Stimulated activated CD8-positive, alpha-beta memory T cell treated with anti-CD3 and anti-CD28 coated beads, Interleukin-4, amount 100 ng/mL, for 24 hours (primary cell): Measurements from ENCODE around the gene TRIM17.

Experiments used
- DNase-seq: peaks from one replicate; pipeline ENCODE4 v3.0.0-alpha.2; 2020; ENCODE audit warnings: low read depth

Gene TRIM17

DNA sequence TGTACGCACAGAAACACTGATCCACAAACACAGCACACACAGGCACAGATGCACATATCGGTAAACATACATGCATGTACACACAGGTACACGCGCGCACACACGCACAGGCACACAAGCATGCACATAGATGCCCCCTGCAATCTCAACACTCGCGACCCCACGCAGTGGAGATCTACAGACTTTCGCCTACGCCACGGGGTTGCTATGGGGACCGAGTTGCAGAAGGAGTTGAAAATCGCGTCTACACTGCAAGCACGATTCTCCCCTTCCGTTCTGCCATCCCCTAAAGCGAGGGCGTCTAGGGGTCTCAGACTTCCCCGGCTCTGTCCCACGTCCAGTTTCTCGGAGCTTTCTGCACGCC, 826 bp downstream of the TRIM17 start:
- no peak for DNase-seq

DNA sequence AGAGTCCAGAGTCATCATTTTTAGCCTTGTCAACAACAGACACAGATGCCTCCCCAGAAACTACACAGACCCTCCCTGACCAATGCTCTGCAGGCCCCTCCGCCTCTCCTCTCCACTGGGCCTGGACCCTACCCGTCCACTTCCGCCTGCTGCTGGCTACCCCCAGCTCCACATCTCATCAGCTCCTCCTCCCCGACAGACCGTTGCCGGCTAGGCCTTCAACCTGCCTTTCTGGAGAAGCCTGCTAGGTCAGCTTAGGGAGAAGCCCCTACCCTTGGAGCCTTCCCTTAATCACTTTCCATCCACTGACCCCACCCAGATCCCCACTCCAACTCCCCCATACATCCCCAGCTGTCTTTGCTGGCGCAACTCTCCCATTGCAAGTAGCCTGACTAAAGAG, 1.4 kb downstream of the TRIM17 start:
- DNase-seq = no peak

DNA sequence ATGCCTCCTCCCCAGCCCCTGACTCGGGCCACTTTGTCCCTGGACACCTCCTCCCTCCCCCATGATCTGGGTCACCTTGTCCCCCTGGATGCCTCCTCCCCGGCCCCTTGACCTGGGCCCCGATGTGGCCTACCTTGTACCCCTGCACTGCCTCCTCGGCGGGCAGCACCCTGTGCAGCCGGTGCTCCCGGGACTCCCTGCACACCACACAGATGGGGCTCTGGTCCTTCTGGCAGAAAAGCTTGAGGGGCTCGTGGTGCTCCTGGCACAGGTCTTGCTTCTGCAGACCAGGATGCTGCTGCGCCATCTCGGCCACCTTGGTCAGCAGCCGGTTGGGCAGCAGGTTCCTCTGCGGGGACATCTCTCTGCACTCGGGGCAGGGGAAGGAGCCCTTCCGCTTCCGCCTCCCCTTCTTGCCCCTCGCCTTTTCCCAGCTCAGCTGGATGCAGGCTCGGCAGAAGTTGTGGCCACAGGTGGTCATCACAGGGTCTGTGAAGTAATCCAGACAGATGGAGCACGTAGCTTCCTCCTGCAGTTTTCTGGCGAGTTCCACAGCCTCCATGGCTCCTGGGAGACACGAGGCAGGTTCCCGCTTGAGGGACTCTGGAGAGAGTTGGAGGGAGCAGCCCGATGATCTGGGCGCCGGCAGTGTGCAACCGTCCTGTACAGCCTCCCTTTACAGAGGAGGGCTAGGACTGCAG, 2.0 kb downstream of the TRIM17 start:
- DNase-seq = no peak

DNA sequence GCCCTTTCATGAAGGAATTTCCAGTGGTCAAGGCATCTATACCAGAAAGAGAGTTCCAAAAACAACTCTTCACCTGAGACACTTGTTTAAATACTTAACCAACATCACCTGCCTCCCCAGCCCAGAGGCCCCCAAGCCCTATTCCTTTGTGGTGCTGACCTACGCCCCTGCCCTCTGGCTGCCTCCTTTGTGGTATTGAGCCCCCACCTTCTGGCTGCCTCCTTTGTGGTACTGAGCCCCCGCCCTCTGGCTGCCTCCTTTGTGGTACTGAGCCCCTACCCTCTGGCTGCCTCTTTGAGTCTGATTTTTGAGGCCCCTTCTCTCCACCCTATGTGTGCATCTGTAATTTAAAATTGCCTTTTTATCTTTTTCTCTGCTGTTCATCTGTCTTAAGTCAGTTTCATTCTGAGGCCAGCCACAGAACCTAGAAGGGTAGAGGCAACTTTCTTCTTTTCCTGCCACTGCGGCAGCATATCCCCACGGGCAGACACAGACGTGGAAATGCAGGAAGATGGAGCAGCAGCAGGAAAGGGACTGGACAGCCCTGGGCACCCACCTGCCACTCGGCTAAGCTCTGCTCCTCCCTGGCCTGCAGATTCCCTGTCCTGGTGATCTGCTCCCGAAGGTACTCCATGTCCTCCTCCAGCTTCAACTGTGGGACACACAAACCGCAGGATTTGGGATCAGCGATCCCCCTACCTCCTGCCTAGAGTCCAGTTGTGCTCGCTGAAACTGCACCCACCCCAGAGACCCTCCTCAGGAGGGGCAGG, 3.2 kb downstream of the TRIM17 start:
- no peak for DNase-seq

DNA sequence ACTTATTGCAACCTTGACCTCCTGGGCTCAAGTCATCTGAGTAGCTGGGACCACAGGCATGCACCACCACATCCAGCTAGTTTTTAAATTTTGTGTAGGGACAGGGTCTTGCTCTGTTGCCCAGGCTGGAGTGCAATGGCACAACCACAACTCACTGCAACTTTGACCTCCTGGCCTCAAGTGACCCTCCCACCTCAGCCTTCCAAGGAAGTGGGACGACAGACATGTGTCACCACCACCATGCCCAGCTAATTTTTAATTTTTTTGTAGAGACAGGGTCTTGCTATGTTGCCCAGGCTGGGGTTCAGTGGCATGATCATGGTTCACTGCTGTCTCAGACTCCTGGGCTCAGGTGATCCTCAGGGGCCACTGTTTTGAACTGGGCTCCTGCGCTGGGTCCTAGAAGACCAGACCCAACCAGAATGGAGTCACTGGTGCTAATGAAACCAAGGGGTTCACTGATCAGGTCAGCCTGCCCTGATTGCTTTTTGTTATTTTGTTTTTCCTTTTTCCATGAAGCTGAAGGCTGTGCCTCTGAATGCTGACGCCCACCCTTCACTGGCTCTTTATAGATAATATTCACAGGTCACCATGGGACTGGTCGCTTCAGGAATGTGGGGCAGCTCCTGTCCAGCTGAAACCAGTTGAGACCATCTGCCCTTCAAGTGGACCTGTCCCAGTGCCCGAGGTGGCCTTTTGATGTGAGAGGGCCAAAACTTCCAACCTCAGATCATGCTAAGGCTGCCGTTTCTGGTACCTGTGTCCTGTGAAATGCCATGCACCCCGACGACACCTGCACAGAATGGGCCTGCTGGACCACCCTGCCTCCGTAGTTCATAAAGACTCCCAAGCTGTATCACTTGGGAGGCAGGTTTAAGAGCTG, 4.9 kb downstream of the TRIM17 start:
- DNase-seq = no peak

DNA sequence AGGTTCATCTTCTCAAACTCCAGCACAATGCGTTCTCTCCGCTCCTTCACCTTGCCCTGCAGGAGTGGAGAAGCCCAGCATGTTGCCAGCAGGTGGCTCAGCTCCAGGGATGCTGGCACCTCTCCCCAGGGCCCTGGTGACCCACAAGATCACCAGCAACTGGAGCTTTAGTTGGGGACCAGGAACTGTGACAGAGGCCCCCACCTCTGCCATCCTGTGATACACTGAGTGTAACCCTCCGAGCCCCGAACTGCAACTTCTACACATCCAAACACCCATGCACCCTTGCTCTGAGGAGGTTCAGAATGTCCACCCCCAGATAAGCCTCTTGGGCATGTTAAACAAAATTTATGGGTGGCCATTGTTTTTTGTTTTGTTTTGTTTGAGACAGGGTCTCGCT, 5.5 kb downstream of the TRIM17 start:
- no peak for DNase-seq

DNA sequence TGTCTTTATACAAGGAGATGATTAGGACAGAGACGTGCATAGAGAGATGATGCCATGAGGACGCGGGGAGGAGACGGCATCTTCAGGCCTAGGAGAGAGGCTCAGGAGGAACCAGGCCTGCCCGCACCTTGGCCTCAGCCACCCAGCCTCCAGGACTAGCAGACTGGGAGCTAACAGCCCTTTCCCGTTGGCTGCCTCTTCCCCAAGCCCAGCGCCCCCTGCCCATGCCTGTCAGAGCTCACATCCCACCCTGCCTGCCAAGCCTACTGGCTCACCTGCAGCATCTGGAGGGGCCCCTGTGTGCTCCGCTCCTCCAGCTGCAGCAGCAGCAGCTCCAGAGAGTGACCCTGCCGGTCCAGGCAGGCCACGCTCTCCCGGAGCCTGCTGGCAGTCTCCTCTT, 6.0 kb downstream of the TRIM17 start:
- DNase-seq = no peak

DNA sequence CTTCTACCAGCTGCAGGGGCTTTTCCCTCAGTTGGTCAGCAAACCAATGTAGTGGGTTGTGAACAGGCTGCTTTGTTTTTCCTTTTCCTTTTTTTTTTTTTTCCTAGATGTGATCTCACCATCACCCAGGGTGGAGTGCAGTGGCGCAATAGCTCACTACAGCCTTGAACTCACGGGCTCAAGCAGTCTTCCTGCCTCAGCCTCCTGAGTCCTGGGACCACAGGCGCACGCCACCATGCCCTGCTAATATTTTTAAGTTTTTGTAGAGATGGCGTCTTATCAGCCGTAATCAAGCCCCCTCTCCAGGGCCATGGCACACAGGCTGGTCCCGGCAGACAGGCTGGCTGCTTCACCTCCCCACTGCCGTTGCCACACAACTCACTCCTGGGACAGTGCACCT, 6.6 kb downstream of the TRIM17 start:
- DNase-seq = no peak

DNA sequence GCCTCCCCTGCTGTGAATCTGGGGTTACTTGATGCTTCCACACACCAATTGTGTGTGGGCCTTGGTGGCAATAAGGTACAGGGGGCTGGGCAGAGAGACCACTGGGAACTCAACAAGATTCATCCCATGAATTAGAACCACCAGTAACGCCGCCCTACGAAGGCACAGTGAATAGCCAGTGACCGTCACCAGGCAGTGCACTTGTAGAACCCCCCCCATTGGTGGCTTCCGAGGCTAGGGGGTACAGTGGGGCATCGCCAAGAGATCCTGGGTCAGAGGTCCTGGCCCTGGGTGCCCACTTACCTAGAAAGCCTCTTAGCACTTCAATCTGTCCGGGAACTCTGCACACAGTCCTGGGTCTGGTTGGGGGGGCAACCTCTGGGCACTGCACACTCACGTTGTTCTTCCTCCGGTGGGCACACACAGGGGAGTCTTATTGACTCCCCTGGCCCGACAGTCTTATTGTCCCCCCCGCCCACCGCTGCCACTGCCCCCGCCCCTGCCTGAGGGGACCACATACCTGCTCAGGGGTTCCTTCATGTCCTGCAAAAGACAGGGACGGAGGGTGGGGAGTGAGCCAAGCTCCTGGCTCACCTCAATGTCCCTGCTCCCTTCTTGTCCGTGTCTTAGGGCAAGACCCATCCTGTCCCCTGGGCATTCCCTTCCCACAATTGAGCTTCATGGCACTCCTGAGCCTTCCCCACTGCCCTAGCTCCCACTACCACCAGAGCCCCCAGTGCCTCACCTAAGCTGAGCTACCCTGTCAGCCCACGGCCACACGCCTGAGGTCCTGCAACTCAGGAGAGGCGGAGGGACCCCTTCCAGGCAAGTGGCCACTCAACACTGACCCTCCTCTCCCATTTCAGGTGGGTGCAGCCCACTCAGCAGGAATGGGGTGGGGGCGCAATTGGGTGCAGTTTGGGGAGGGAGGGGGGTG, 7.5 kb downstream of the TRIM17 start:
- DNase-seq = no peak

DNA sequence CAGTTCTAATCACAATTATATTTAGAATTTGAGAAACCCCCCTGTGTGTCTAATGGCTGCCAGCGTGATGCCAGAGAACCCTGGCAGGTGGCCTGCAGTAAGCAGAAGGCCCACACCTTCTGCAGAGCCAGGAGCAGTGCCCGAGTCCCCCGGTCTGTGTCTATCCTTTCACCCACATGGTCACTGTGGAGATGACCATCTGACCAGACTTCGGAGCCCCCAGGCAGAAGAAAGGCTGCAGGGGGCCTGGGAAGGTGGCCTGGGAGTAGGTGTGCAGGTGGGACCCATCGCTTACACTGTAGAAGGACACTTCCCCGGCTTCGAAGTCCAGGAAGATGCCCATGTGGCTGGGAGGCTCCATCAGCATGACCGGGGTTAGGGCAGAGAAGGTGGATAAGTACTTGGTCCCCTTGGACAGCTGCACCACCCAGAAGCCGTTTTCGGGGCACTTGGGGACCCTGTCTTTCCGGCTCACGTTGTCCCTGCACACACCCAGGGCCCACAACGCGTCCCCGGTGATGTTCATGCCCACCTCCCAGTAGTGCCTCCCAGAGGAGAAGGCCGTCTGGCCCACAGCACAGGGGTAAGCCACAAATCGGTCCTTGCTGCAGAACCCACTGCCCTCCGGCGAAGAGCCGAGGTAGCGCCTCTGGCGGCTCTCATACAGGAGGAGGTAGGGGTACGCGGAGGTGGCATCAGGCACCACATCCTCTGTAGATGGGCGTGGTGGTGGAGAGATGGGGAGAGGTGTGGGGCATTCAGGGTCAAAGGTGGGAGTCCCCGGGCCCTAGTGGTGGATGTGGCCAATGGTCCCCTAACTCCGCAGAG, 8.4 kb downstream of the TRIM17 start:
- no peak for DNase-seq

DNA sequence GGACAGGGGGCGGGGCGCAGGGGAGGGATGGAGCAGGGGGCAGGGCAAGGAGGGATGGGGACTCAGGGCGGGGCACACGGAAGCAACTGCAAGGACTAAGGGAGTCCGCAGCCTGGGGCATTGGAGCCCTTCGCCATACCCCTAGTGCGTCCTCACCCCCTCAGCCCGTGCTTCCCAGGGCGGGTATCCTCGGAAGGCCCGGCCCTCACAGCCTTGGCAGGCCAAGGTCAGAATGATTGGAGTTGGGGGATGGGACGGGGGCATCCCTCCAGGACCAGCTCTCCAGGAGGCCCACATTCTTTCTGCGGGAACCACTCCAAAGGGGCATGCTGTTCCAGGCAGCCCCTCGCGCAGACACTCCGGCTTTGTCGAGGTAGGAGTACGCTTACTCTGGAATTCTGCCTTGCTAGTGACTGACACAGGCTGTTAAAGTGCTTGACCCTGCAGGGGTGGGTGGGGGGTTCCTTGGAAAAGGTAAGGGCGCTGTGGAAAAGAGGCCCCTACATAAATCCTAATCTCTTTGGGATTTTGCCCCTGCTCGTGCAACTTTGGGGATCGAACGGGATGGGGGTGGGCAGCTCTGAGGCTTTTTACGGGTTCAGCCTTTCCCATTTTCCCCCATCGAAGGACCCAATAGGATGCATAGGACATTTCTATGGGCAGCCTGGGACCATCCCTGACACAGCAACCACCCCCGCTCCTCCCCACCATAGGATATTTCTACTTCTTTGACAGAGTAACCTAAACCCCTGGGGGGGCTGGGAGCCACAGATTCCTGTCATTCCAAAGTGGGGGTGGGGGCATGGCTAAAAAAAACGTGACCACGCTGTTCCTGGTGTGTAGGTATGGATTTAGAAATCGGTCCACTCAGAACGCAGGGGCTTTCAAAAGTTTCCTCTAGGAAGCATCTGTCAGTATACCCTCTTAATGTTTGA, 9.3 kb downstream of the TRIM17 start:
- DNase-seq = no peak

DNA sequence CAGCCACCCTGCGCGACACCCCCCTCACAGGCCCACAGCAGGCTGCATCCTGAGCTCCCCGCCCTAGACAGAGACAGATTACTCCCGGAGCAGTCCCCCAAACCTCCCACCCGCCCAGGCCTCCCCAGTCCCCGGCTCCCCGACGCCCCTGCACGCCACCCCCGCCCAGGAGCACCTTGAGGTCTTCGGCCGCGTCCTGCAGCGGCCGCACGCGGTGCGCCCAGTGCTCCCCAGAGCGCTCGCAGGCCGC, 10.8 kb downstream of the TRIM17 start:
- no peak for DNase-seq

DNA sequence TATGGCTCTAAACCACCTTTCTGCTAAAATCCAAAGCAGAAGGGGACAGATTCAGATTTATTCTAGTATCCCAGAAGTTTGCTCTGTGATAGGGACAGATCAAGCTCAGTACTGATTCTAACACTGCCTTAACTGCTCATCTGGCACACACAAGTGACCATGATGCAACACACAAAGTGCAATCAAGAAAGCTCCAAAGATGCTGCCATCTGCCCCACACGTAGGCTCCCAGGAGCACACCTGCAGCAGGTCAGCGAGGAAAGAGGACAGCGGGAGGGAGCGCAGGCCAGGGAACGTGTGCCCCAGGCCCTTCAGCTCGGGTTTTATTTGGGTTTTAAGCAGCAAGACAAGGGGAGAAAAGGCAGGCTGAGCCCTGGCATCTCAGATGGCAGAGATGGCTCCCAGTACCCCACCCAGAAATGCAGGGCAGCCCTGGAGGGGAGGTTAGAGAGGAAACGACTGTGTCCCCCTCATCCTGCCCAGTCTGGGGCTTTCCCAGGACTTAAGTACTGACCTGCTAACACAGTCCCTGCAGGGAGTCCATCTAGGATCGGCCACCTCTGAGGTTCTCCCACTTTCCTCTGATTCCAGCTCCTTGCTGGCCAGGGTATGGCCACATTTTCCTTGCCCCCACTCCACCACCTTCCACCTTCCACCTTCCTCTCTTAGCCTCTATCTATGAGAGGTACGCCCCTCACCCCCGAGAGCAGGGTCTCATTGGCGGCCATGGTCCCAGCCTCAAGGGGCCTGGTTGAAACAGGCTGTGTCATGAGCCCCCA, 11.3 kb downstream of the TRIM17 start:
- DNase-seq = no peak

DNA sequence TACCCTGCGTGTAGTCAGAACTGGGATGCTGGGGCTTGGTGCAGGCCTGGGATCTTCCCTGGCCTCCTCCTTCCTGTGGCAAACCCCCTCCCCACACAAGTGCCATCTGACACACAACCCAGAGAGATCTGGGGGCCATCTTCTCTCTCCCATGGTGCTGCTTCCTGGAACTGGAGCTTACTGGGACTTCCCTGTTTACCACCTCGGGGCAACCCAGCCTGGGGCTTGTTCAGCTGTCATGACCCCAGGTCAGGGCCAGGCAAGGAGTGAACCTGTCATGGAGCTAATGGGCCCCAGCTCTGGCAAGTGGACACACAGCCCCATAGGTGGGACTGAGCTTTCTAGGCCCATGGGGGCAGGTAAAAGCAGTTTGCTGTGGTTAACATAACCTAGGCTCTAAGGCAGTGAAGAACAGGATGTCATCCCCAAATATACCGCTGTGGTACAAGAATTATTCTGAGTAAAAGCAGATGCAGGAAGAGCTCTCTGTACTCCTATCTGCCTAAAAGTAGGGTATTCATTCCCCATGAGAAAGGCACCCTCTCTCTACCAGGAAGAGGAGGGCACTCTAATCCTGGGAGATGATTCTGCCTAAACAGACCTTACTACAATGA, 12.4 kb downstream of the TRIM17 start:
- DNase-seq = no peak

DNA sequence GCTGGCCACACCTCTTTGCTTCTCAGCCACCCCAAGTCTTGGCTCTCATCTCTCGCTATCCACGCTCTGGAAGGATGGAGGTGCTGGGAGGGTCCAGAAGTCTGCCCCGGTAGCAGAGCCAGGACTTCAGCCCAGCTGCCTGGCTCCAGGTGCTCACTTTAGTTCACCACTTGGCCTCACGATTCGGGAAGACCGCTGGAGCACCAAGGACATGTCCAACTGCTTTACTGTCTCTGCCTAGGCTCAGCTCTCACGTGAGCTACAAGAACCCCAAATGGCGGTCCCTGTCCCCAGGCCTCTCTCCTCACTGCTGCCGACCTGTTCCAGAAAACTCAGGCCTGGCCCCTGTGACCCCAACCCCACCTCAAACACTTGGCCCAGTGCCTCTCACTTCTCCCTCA, 13.4 kb downstream of the TRIM17 start:
- no peak for DNase-seq

DNA sequence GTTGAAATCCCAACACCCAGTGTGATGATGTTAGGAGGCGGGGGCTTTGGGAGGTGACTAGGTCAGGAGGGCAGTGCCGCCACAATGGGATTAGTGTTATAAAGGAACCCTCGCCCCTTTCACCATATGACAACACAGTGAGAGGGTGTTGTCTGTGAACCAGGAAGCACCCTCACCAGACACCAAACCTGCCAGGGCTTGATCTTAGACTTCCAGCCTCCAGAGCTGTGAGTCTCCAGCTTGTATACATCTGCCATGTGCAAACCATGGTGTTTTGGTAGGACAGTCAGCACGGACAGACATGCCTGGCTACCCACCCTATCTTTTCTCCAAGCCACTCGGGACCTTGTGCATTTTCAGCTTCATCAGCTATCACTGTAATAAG, 14.0 kb downstream of the TRIM17 start:
- DNase-seq = no peak

DNA sequence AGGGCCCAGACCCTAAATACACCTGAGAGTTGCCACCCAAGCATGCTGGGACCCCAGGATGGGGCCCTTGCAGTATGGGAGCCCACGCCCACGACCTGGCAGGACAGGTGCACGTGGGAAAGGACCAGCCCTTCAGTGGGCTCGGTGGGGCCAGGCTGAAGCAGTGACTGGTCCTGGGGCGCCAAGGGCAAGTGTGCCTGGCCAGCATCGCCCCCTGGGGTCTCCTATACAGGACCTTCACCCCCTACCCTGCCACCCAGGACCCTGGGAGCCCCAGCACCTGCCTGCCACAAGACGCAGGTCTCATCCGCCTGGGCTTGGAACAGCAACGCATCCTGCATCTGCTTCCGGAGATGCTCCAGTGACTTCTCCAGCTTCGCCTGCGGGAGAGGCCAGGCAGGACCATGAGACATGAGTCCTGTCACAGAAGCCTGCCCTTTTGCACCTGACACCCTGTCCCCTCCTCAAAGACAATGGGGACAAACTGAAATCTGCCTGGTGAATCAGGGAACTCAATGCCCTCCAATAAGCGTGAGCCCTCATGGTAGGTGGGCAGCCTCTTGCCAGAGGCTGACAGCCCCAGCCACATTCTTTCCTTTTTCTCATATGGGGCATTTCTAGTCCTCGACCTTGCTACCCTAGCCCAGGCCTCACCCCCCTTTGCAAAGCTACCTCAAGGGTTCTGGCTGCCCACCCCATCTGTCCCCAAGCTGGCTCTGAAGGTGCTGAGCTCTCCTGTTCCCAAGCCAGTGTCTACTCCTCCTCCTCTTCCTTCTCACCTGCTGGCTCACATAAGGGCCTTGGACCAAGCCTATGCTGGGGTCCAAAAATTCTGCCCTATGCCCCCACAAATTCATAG, 14.7 kb downstream of the TRIM17 start:
- no peak for DNase-seq
